Stimulated activated naive CD4-positive, alpha-beta T cell treated with Interleukin-2 at 50 U/mL for 16 hours (primary cell): ENCODE results near the gene POLN.

ENCODE experiments used
- DNase-seq: peaks from one replicate; lab custom pipeline; 2025; lab: John Stamatoyannopoulos, UW

POLN gene

GRCh38 chr4:2059046-2059725, 182.7 kb downstream of the POLN start, which contains the start of gene NAT8L:
NAT8L (plus strand) TSS chr4:2059327; CDS start chr4:2059512, 185 bp downstream.
- DNase-seq = no peak

- DNase-seq = no peak
These were observed 183.5 kb downstream of the POLN start for GRCh38 chr4:2058264-2059045.

GRCh38 chr4:2057382-2058065, 184.4 kb downstream of the POLN start:
- DNase-seq = no peak

GRCh38 chr4:2054217-2054616, 187.7 kb downstream of the POLN start:
- no peak for DNase-seq

GRCh38 chr4:2051086-2051485, 190.8 kb downstream of the POLN start:
- no peak for DNase-seq

- DNase-seq = no peak
These were observed 192.1 kb downstream of the POLN start for GRCh38 chr4:2049811-2050210.

- no peak for DNase-seq
These were observed 192.5 kb downstream of the POLN start for GRCh38 chr4:2049381-2049780.

GRCh38 chr4:2048831-2049230, 193.1 kb downstream of the POLN start:
- no peak for DNase-seq

- no peak for DNase-seq
These were observed 193.9 kb downstream of the POLN start for GRCh38 chr4:2047781-2048581.

- DNase-seq = no peak
These were observed 194.8 kb downstream of the POLN start for GRCh38 chr4:2047031-2047660.

GRCh38 chr4:2046031-2046961, 195.6 kb downstream of the POLN start:
- no peak for DNase-seq

GRCh38 chr4:2045518-2045951, 196.4 kb downstream of the POLN start:
- no peak for DNase-seq

- DNase-seq = no peak
These were observed 197.1 kb downstream of the POLN start for GRCh38 chr4:2044542-2045517.

- DNase-seq = no peak
These were observed 197.8 kb downstream of the POLN start for GRCh38 chr4:2044119-2044485.

- DNase-seq = no peak
These were observed 198.4 kb downstream of the POLN start for GRCh38 chr4:2043396-2044118.

GRCh38 chr4:2042947-2043395, 198.9 kb downstream of the POLN start:
- DNase-seq = no peak

- peak; percentile 39 for DNase-seq
These were observed 199.5 kb downstream of the POLN start for GRCh38 chr4:2042204-2042946.
